ENCODE data around the gene NT5C3A. TPM values are rescaled to one million over a fixed set of nuclear protein-coding genes. Genes with fewer than 3 reads are reported as not detected.

Gene NT5C3A
- total RNA-seq, 2 donors from 2014 or later = 16.9 to 23.9 TPM

DNA sequence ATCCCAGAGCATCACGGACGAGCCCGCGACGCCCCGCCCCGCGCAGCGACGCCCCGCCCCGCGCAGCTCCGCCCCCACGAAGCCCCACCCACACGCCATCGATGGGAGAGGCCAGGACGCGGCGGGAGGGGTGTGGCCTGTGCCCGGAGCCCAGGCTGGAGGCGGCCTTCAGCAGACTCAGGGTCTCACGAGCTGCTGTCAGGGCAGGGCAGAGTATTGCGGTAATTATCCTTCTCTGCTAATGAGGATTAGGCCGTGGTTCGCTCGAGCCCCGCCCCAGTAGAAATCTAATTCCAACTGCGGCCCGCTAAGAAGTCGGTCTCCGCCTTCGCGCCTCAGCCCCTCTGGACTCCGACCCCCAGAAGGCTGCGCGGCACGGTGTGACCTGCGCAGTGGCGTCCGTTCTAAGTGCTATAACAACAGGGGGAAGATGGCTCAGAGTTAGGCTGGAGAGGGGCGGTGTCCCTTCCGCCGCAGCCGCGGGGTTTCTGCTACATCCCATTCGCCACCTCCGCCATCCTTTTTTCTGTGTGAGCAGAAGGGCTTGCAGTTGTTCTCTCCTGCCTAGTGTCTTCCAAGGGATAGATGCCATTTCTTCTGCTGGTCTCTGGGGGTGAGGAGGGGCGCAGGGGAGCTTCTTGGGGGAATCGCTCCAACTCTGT is 337 bp upstream of the NT5C3A start:
- no peaks in the 10 kb centered on the region for H3K27me3 ChIP-seq (replicated peaks; ENCODE audit: insufficient read depth)
- under 1% methylated on average over 31 of the region's 50 CpGs for WGBS
- H3K4me1 ChIP-seq (replicated peaks) = no peaks in the 10 kb centered on the region
- peak; percentile 90 for DNase-seq (ENCODE audit: low spot score)
- intact Hi-C loops (cut with DNase I) = loop anchor here (5.0 to 10.0 kb wide), 4 partner anchors 44 to 258 kb away; partner anchors contain the start of genes KBTBD2 and RP9
- H3K27ac ChIP-seq = peak overlapping the region; percentile 94 to 96
- no peaks in the 10 kb centered on the region for H3K9me3 ChIP-seq
- TF ChIP-seq POLR2A (IDR thresholded peaks at IDR 0.05) (peak; percentile 70), POLR2AphosphoS5 (IDR thresholded peaks at IDR 0.05) (peak; percentile 83)
- TF ChIP-seq, protein P1, sequence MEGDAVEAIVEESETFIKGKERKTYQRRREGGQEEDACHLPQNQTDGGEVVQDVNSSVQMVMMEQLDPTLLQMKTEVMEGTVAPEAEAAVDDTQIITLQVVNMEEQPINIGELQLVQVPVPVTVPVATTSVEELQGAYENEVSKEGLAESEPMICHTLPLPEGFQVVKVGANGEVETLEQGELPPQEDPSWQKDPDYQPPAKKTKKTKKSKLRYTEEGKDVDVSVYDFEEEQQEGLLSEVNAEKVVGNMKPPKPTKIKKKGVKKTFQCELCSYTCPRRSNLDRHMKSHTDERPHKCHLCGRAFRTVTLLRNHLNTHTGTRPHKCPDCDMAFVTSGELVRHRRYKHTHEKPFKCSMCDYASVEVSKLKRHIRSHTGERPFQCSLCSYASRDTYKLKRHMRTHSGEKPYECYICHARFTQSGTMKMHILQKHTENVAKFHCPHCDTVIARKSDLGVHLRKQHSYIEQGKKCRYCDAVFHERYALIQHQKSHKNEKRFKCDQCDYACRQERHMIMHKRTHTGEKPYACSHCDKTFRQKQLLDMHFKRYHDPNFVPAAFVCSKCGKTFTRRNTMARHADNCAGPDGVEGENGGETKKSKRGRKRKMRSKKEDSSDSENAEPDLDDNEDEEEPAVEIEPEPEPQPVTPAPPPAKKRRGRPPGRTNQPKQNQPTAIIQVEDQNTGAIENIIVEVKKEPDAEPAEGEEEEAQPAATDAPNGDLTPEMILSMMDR (IDR thresholded peaks at IDR 0.05) = no peak
- H3K36me3 ChIP-seq = no peaks in the 10 kb centered on the region
- H3K4me3 ChIP-seq = peak overlapping the region; percentile 82 to 90

DNA sequence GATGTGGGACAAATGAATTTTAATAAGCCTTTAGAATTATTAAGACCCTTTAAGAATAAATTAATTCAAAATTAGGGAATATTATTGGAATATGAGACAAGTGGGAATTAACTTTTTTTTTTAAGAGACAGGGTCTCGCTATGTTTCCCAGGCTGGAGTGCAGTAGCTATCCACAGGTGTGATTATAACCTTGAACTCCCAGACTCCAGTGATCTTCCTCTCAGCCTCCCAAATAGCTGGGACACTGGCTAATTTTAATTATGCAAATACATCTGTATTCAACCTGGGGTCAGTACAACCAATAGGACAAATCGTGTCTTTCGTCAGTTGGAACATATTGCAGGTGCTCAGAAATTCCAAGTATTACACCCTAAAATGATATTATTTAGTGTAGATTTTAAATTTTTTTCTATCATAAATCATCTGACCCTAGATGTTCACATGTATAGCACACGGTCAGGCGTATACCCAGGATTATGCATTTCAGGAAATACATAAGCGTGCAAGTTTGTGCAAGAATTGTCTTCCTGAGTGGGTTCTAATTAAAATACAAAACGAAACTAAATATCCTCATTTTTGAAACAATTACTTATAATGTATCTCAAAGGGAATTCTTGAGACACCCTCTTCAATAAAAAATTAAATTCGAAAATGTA is 1.2 kb downstream of the NT5C3A start:
- Histone ChIP-seq H3K9me3 (no peaks in the 10 kb centered on the region), H3K36me3 (no peaks in the 10 kb centered on the region), H3K4me3 (peak overlapping the region; percentile 82 to 90), H3K27me3 (replicated peaks; ENCODE audit: insufficient read depth) (no peaks in the 10 kb centered on the region), H3K4me1 (replicated peaks) (no peaks in the 10 kb centered on the region), H3K27ac (peak overlapping the region in 1 of 2 donors; percentile 94)
- TF ChIP-seq, protein P1 (IDR thresholded peaks at IDR 0.05) = no peak
- TF ChIP-seq POLR2AphosphoS5 (IDR thresholded peaks at IDR 0.05) (no peak), POLR2A (IDR thresholded peaks at IDR 0.05) (no peak)
- WGBS = 24% methylated on average over 8 of the region's 8 CpGs
- no peak for DNase-seq (ENCODE audit: low spot score)
- intact Hi-C loops (cut with DNase I) = loop anchor here (5.0 to 10.0 kb wide), 4 partner anchors 46 to 257 kb away; partner anchors contain the start of genes KBTBD2 and RP9

DNA sequence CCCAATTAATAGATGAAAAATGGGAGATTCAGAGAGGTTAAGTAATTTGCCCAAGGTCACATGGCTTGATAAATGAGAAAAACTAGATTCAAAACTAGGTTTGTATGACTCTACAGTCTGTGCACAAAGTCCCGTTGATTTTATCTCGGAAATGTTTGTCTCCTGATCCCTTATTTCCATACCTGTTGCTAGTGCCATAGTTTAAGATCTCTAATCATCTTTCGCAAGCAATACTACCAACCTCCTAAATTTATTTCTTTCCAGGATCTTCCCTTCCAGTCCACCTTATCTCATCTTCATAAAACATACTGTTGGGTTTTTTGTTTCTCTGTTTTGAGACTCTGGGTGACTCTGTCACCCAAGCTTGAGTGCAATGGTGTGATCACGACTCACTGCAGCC is 2.9 kb downstream of the NT5C3A start:
- H3K4me3 ChIP-seq = no peak overlapping the region
- H3K27ac ChIP-seq = no peak overlapping the region
- H3K9me3 ChIP-seq = no peaks in the 10 kb centered on the region
- DNase-seq (ENCODE audit: low spot score) = no peak
- H3K27me3 ChIP-seq (replicated peaks; ENCODE audit: insufficient read depth) = no peaks in the 10 kb centered on the region
- H3K4me1 ChIP-seq (replicated peaks) = no peaks in the 10 kb centered on the region
- intact Hi-C loops (cut with DNase I) = loop anchor here (5.0 to 10.0 kb wide), 4 partner anchors 48 to 255 kb away; partner anchors contain the start of genes KBTBD2 and RP9
- no peak for TF ChIP-seq POLR2A (IDR thresholded peaks at IDR 0.05)
- no peak for TF ChIP-seq POLR2AphosphoS5 (IDR thresholded peaks at IDR 0.05)
- TF ChIP-seq, protein P1 (IDR thresholded peaks at IDR 0.05) = no peak
- WGBS = 48% methylated on average over 4 of the region's 4 CpGs
- H3K36me3 ChIP-seq = no peaks in the 10 kb centered on the region

- H3K4me3 ChIP-seq = no peak overlapping the region
- 96% methylated on average over 5 of the region's 5 CpGs for WGBS
- H3K9me3 ChIP-seq = no peaks in the 10 kb centered on the region
- no peaks in the 10 kb centered on the region for H3K4me1 ChIP-seq (replicated peaks)
- no peaks in the 10 kb centered on the region for H3K27me3 ChIP-seq (replicated peaks; ENCODE audit: insufficient read depth)
- TF ChIP-seq POLR2A (IDR thresholded peaks at IDR 0.05) = no peak
- TF ChIP-seq, protein P1 (IDR thresholded peaks at IDR 0.05) = no peak
- TF ChIP-seq POLR2AphosphoS5 (IDR thresholded peaks at IDR 0.05) = no peak
- no peak for DNase-seq (ENCODE audit: low spot score)
- no peak overlapping the region for H3K27ac ChIP-seq
- intact Hi-C loops (cut with DNase I) = no loop called here
- no peaks in the 10 kb centered on the region for H3K36me3 ChIP-seq
Observed at GRCh38 chr7:33055158-33055557, 7.4 kb downstream of the NT5C3A start.
